H1 (cell line): ENCODE data around the gene ATP1B3. TPM values are rescaled to one million over a fixed set of nuclear protein-coding genes. Genes with fewer than 3 reads are reported as not detected.

Source experiments
- CTCF ChIA-PET: fragments of 300-600 bp; sonication (Branson Sonifier 250); formaldehyde crosslinking; loops from one replicate; lab custom pipeline; 2021; ENCODE audit not compliant: partially characterized antibody; lab: Charles Lee
- POLR2A ChIA-PET: fragments of 300-600 bp; sonication (Branson Sonifier 250); formaldehyde crosslinking; loops from one replicate; lab custom pipeline; 2021; ENCODE audit warnings: inconsistent platforms; ENCODE audit not compliant: partially characterized antibody; lab: Charles Lee
- DNase-seq, 2 experiments: peaks; one replicate each; pipeline versions ENCODE4 v3.0.0 to v3.0.0-alpha.2; 2010 to 2022; ENCODE audit warnings: low spot score in 2 of 2, low read depth in 1 of 2, mixed read lengths in 1 of 2
- FAIRE-seq: peaks from 2 replicates; lab custom pipeline; 2011; peaks lifted over from hg19 to GRCh38; lab: Jason Lieb, UNC
- H2AFZ ChIP-seq: 2 replicates; pipeline ENCODE4 v1.8.1; 2012; ENCODE audit warnings: low read length, inconsistent platforms
- H2AK5ac ChIP-seq: 2 replicates; pipeline ENCODE4 v1.6.1; 2013; ENCODE audit warnings: low read depth, low read length
- H2BK120ac ChIP-seq: replicated peaks from 2 replicates; pipeline ENCODE3; 2013; ENCODE audit warnings: low read depth, low read length, inconsistent platforms
- H2BK12ac ChIP-seq: 2 replicates; pipeline ENCODE4 v1.6.1; 2013; ENCODE audit warnings: low read depth, low read length
- H2BK15ac ChIP-seq: 2 replicates; pipeline ENCODE4 v1.6.1; 2013; ENCODE audit warnings: low read length
- H2BK20ac ChIP-seq: 2 replicates; pipeline ENCODE4 v1.6.1; 2013; ENCODE audit warnings: low read length
- H2BK5ac ChIP-seq: 2 replicates; pipeline ENCODE4 v1.6.1; 2013; ENCODE audit warnings: low read depth, low read length
- H3K14ac ChIP-seq: 2 replicates; pipeline ENCODE4 v1.6.1; 2013; ENCODE audit warnings: inconsistent platforms; ENCODE audit not compliant: insufficient read length
- H3K18ac ChIP-seq: 2 replicates; pipeline ENCODE4 v1.6.1; 2013; ENCODE audit warnings: low read length; ENCODE audit errors: extremely low read depth
- H3K23ac ChIP-seq: 2 replicates; pipeline ENCODE4 v1.6.1; 2013; ENCODE audit warnings: inconsistent platforms; ENCODE audit not compliant: insufficient read length
- H3K23me2 ChIP-seq: 2 replicates; pipeline ENCODE4 v1.6.1; 2013; ENCODE audit warnings: low read depth, low read length
- H3K27ac ChIP-seq: 2 replicates; pipeline ENCODE4 v1.6.1; 2011; ENCODE audit warnings: low read depth, low read length, inconsistent platforms
- H3K27me3 ChIP-seq, 4 experiments: replicated peaks in 1 of 4; 1 replicate in 1 of 4; 2 replicates in 3 of 4; pipeline versions ENCODE4 v1.6.1 to v1.8.1; 2011 to 2013; ENCODE audit warnings: low read length in 3 of 4, mild to moderate bottlenecking in 3 of 4, inconsistent platforms in 2 of 4, mixed read lengths in 2 of 4, moderate library complexity in 1 of 4; ENCODE audit not compliant: control insufficient read depth in 3 of 4, insufficient read depth in 3 of 4; ENCODE audit errors: extremely low read depth in 1 of 4
- H3K36me3 ChIP-seq, 4 experiments: 2 replicates each; pipeline versions ENCODE4 v1.6.1 to v1.8.1; 2011 to 2013; ENCODE audit warnings: mild to moderate bottlenecking in 4 of 4, low read length in 3 of 4, moderate library complexity in 2 of 4, control low read depth in 1 of 4, inconsistent platforms in 1 of 4; ENCODE audit not compliant: insufficient read depth in 4 of 4, control insufficient read depth in 2 of 4
- H3K4ac ChIP-seq: replicated peaks from 2 replicates; pipeline ENCODE3; 2013; ENCODE audit warnings: low read length, low read depth, mixed read lengths, inconsistent platforms; ENCODE audit not compliant: insufficient read length
- H3K4me1 ChIP-seq, 4 experiments: replicated peaks in 1 of 4; 1 replicate in 1 of 4; 2 replicates in 3 of 4; pipeline versions ENCODE4 v1.6.1 to v1.8.1; 2011 to 2013; ENCODE audit warnings: low read length in 3 of 4, inconsistent platforms in 2 of 4, mixed read lengths in 1 of 4; ENCODE audit not compliant: insufficient read depth in 4 of 4, control insufficient read depth in 3 of 4
- H3K4me2 ChIP-seq, 2 experiments: 2 replicates each; pipeline versions ENCODE4 v1.6.1 to v1.8.1; 2011 to 2013; ENCODE audit warnings: low read depth in 2 of 2, low read length in 2 of 2, control low read depth in 1 of 2, inconsistent platforms in 1 of 2, mild to moderate bottlenecking in 1 of 2; ENCODE audit not compliant: insufficient read depth in 1 of 2
- H3K4me3 ChIP-seq, 4 experiments: fragments of 200-600, 300-600 bp in 1 of 4; sonication (generic), shearing (Covaris generic), sonication (Bioruptor Twin) in 1 of 4; 2 replicates each; pipeline versions ENCODE4 v1.5.1 to v1.8.1; 2011 to 2016; ENCODE audit warnings: low read length in 4 of 4, low read depth in 3 of 4, control low read depth in 2 of 4, inconsistent platforms in 2 of 4, mild to moderate bottlenecking in 2 of 4, mixed read lengths in 1 of 4, moderate library complexity in 1 of 4; ENCODE audit not compliant: insufficient read depth in 2 of 4; ENCODE audit errors: extremely low read depth in 1 of 4
- H3K56ac ChIP-seq: replicated peaks from 2 replicates; pipeline ENCODE3; 2013; ENCODE audit warnings: low read depth, mild to moderate bottlenecking, mixed read lengths, low read length, inconsistent platforms; ENCODE audit not compliant: insufficient read length
- H3K79me1 ChIP-seq: 2 replicates; pipeline ENCODE4 v1.6.1; 2013; ENCODE audit warnings: low read depth, low read length, control low read depth
- H3K79me2 ChIP-seq, 2 experiments: 2 replicates each; pipeline versions ENCODE4 v1.6.1 to v1.8.1; 2012 to 2013; ENCODE audit warnings: low read length in 2 of 2, mild to moderate bottlenecking in 2 of 2, inconsistent platforms in 1 of 2; ENCODE audit not compliant: insufficient read depth in 2 of 2, control insufficient read depth in 1 of 2
- H3K9ac ChIP-seq, 4 experiments: replicated peaks in 1 of 4; 1 replicate in 1 of 4; 2 replicates in 3 of 4; pipeline versions ENCODE4 v1.6.1 to v1.8.1; 2011 to 2013; ENCODE audit warnings: low read depth in 3 of 4, low read length in 3 of 4, control low read depth in 2 of 4, mild to moderate bottlenecking in 2 of 4, moderate library complexity in 2 of 4, inconsistent platforms in 1 of 4; ENCODE audit errors: extremely low read depth in 1 of 4
- H3K9me3 ChIP-seq, 2 experiments: 2 replicates each; pipeline versions ENCODE4 v1.6.1 to v1.8.1; 2012 to 2013; ENCODE audit warnings: mild to moderate bottlenecking in 2 of 2, moderate library complexity in 2 of 2, control low read depth in 1 of 2, inconsistent platforms in 1 of 2, low read depth in 1 of 2, low read length in 1 of 2, mixed read lengths in 1 of 2; ENCODE audit not compliant: insufficient read depth in 2 of 2
- H4K20me1 ChIP-seq, 2 experiments: replicated peaks in 1 of 2; 2 replicates each; pipeline versions ENCODE3 to v1.8.1; 2011 to 2013; ENCODE audit warnings: inconsistent platforms in 2 of 2, low read length in 2 of 2, mild to moderate bottlenecking in 1 of 2; ENCODE audit not compliant: insufficient read depth in 2 of 2, control insufficient read depth in 1 of 2
- H4K5ac ChIP-seq: 2 replicates; pipeline ENCODE4 v1.6.1; 2013; ENCODE audit warnings: low read length, low read depth, mixed read lengths, inconsistent platforms; ENCODE audit not compliant: insufficient read length
- H4K8ac ChIP-seq: 2 replicates; pipeline ENCODE4 v1.8.0; 2013; ENCODE audit warnings: mild to moderate bottlenecking, moderate library complexity, low read length, inconsistent platforms; ENCODE audit not compliant: insufficient read depth; ENCODE audit errors: extremely low read depth
- H4K91ac ChIP-seq: replicated peaks from 2 replicates; pipeline ENCODE3; 2013; ENCODE audit warnings: low read length, mixed read lengths, inconsistent platforms; ENCODE audit not compliant: insufficient read length
- BRCA1 ChIP-seq: IDR thresholded peaks from 2 replicates; pipeline ENCODE4 v1.6.1; 2012; ENCODE audit warnings: low read depth, low read length, improper control_type of control experiment
- CREB1 ChIP-seq: IDR thresholded peaks from 2 replicates; pipeline ENCODE4 v1.6.1; 2012; ENCODE audit warnings: inconsistent platforms
- HDAC6 ChIP-seq: IDR thresholded peaks from one replicate; pipeline ENCODE4 v1.7.1; 2012; ENCODE audit warnings: low read depth, mild to moderate bottlenecking, inconsistent platforms, low read length, moderate library complexity
- JUN ChIP-seq: IDR thresholded peaks from 2 replicates; pipeline ENCODE4 v1.6.1; 2011; ENCODE audit warnings: low read depth, mild to moderate bottlenecking, improper control_type of control experiment, low read length
- JUND ChIP-seq: IDR thresholded peaks from 2 replicates; pipeline ENCODE4 v1.6.1; 2011; ENCODE audit warnings: mild to moderate bottlenecking, improper control_type of control experiment, low read length
- KDM1A ChIP-seq: fragments of 200-600, 300-600 bp; sonication (generic); IDR thresholded peaks from 2 replicates; pipeline ENCODE4 v1.7.1; 2016; ENCODE audit warnings: mild to moderate bottlenecking, low read length, borderline replicate concordance
- POLR2A ChIP-seq, 2 experiments: IDR thresholded peaks; 1 replicate in 1 of 2; 2 replicates in 1 of 2; pipeline ENCODE4 v1.6.1; 2011; ENCODE audit warnings: low read depth in 2 of 2, low read length in 2 of 2, mild to moderate bottlenecking in 2 of 2; ENCODE audit errors: control extremely low read depth in 1 of 2
- POLR2AphosphoS5 ChIP-seq: IDR thresholded peaks from 2 replicates; pipeline ENCODE4 v1.6.1; 2011; ENCODE audit warnings: low read depth, low read length
- RFX5 ChIP-seq: IDR thresholded peaks from 2 replicates; pipeline ENCODE4 v1.6.1; 2011; ENCODE audit warnings: low read depth, low read length, improper control_type of control experiment, borderline replicate concordance
- SIN3A ChIP-seq, 2 experiments: IDR thresholded peaks in 1 of 2; conservative IDR thresholded peaks in 1 of 2; 2 replicates each; pipeline ENCODE4 v1.6.1; 2011 to 2012; ENCODE audit warnings: low read length in 2 of 2, improper control_type of control experiment in 1 of 2, low read depth in 1 of 2, mild to moderate bottlenecking in 1 of 2
- SIRT6 ChIP-seq: IDR thresholded peaks from one replicate; pipeline ENCODE4 v1.7.1; 2012; ENCODE audit warnings: low read length, inconsistent platforms
- SIX5 ChIP-seq: IDR thresholded peaks from 2 replicates; pipeline ENCODE4 v1.6.1; 2011; ENCODE audit warnings: mild to moderate bottlenecking, low read depth, low read length
- SP2 ChIP-seq: IDR thresholded peaks from 2 replicates; pipeline ENCODE4 v1.6.1; 2012; ENCODE audit warnings: mild to moderate bottlenecking, low read length, inconsistent platforms
- SP4 ChIP-seq: IDR thresholded peaks from 2 replicates; pipeline ENCODE4 v1.6.1; 2012; ENCODE audit warnings: low read length, inconsistent platforms
- ZNF274 ChIP-seq: IDR thresholded peaks from 2 replicates; pipeline ENCODE4 v1.7.0; 2012; ENCODE audit warnings: low read length, borderline replicate concordance; ENCODE audit errors: extremely low read depth
- WGBS, 2 experiments: shearing (Covaris generic) in 1 of 2; methylation state at CpG; one replicate each; pipeline versions ENCODE4 v1.1.6 to v1.1.7; 2013 to 2015; ENCODE audit warnings: low lambda C conversion rate in 2 of 2, mixed read lengths in 2 of 2, inconsistent platforms in 1 of 2, low coverage in 1 of 2, missing lambda C conversion rate in 1 of 2; ENCODE audit not compliant: insufficient replicate concordance in 2 of 2, insufficient coverage in 1 of 2, insufficient read length in 1 of 2; ENCODE audit errors: extremely low coverage in 1 of 2, missing lambda C conversion rate in 1 of 2; 5-methylcytosine and 5-hydroxymethylcytosine counted together
- polyA plus RNA-seq, 7 experiments: library from polyadenylated mRNA; depleted of rRNA in 3 of 7; stranded (reverse) in 5 of 7; unstranded in 2 of 7; fragments of >200 nt in 5 of 7; fragments of 200-250 nt in 2 of 7; gene quantifications; 1 replicate in 5 of 7; 2 replicates in 1 of 7; 4 replicates in 1 of 7; pipeline versions ENCODE4 v1.2.1 to v1.2.3, GENCODE V29; 2011 to 2013; ENCODE audit warnings: missing spikeins in 2 of 7, mixed read lengths in 2 of 7
- total RNA-seq: library from RNA; stranded (reverse); fragmentation: NEBNext Ultra II Directional; extraction: Animal tissue kit (Norgen Biotek cat#: 25700); gene quantifications from 2 replicates; pipeline ENCODE4 v1.2.1, GENCODE V29; 2021

The ATP1B3 gene
- total and polyA plus RNA-seq, 2 of the 8 experiments (the other 6 are each of a cell fraction or from before 2014, with no cell fraction given): 233 to 342 TPM

GRCh38 chr3:141875893-141876380 is 506 bp upstream of the ATP1B3 start:
- peaks cover 0 to 3% (median 0%) of the 10 kb centered on the region in 4 experiments; a peak in 1 of 7 replicates for H3K4me1 ChIP-seq
- H3K56ac ChIP-seq: no peak overlapping the region
- no peak overlapping the region for H3K14ac ChIP-seq
- WGBS, 2 experiments: 1% methylated on average over 41 of the region's 42 CpGs; no CpG with 5 or more reads in 1 of the 2 experiments
- no peak for FAIRE-seq
- no peaks in the 10 kb centered on the region for H3K27me3 ChIP-seq
- peak overlapping the region; percentile 52 for H4K5ac ChIP-seq
- no peak overlapping the region for H2BK120ac ChIP-seq
- no peaks in the 10 kb centered on the region for H3K79me1 ChIP-seq
- no peak overlapping the region for H2BK5ac ChIP-seq
- H2AK5ac ChIP-seq: no peak overlapping the region
- H3K9me3 ChIP-seq: no peaks in the 10 kb centered on the region
- H3K9ac ChIP-seq: peak overlapping the region in 3 of 4 experiments; percentile 40 to 68 (median 51); a peak in 5 of 7 replicates
- peaks cover 3 to 8% of the 10 kb centered on the region in 2 experiments for H4K20me1 ChIP-seq
- H3K4me3 ChIP-seq: peak overlapping the region; percentile 71 to 97 (median 75)
- peaks cover 7 to 37% of the 10 kb centered on the region in 2 experiments for H3K79me2 ChIP-seq
- ChIA-PET POLR2A (interaction anchor here (0.8 to 1.7 kb wide), 9 partner anchors 10 to 389 kb away, joined by 3 to 8 read pairs (median 4); partner anchors contain the start of gene GRK7), CTCF (interaction anchor here (0.6 to 1.8 kb wide), 23 partner anchors 9 to 318 kb away, joined by 3 to 11 read pairs (median 4); partner anchors contain the start of gene RNF7)
- no peak overlapping the region; the same call in 1 of the 2 replicates for H3K18ac ChIP-seq
- H2BK15ac ChIP-seq: no peak overlapping the region
- 0 out of 2 replicates have a peak overlapping the region, but pooled peaks have one; percentile 27 for H2BK12ac ChIP-seq
- peak overlapping the region; percentile 51 to 93 for H3K4me2 ChIP-seq
- no peak overlapping the region for H3K4ac ChIP-seq
- peak overlapping the region; percentile 93 for H4K8ac ChIP-seq
- peak; percentile 31 to 79 for DNase-seq
- H4K91ac ChIP-seq: no peak overlapping the region
- peaks cover 0 to 7% (median 0%) of the 10 kb centered on the region in 4 experiments; a peak in 1 of 8 replicates for H3K36me3 ChIP-seq
- no peak overlapping the region for H3K23ac ChIP-seq
- H2AFZ ChIP-seq: peak overlapping the region; percentile 91
- no peak overlapping the region for H2BK20ac ChIP-seq
- H3K23me2 ChIP-seq: peaks cover 7% of the 10 kb centered on the region
- H3K27ac ChIP-seq: peak overlapping the region; percentile 53; the same call in 1 of the 2 replicates
- no peak for TF ChIP-seq POLR2AphosphoS5
- no peak for TF ChIP-seq JUND
- no peak for TF ChIP-seq ZNF274
- TF ChIP-seq KDM1A: no peak
- TF ChIP-seq RFX5: no peak
- 0 out of 4 replicates have a peak, but pooled peaks of 1 of the 2 experiments have one; percentile 50 for TF ChIP-seq SIN3A (conservative IDR thresholded peaks at IDR 0.05 in 1 of 2, IDR thresholded peaks at IDR 0.05 in 1 of 2; ENCODE audit: low read depth in 1 of 2, low read length in 2 of 2)
- TF ChIP-seq SIX5: no peak
- no peak for TF ChIP-seq JUN
- TF ChIP-seq SP2: no peak
- TF ChIP-seq HDAC6: no peak
- no peak for TF ChIP-seq SP4
- TF ChIP-seq SIRT6: no peak
- TF ChIP-seq POLR2A (IDR thresholded peaks at IDR 0.05; ENCODE audit: control extremely low read depth in 1 of 2, low read depth in 2 of 2, low read length in 2 of 2): peak in 1 of 2 experiments; percentile 57; a peak in 1 of 3 replicates
- TF ChIP-seq CREB1: peak; percentile 96
- TF ChIP-seq BRCA1: no peak
